Stimulated activated CD8-positive, alpha-beta memory T cell treated with anti-CD3 and anti-CD28 coated beads, Interleukin-4, amount 100 ng/mL, for 48 hours (primary cell): ENCODE measurements around the gene DUT.

Experiments
- DNase-seq: peaks from one replicate; pipeline ENCODE4 v3.0.0-alpha.2; 2020

DUT gene

DNA sequence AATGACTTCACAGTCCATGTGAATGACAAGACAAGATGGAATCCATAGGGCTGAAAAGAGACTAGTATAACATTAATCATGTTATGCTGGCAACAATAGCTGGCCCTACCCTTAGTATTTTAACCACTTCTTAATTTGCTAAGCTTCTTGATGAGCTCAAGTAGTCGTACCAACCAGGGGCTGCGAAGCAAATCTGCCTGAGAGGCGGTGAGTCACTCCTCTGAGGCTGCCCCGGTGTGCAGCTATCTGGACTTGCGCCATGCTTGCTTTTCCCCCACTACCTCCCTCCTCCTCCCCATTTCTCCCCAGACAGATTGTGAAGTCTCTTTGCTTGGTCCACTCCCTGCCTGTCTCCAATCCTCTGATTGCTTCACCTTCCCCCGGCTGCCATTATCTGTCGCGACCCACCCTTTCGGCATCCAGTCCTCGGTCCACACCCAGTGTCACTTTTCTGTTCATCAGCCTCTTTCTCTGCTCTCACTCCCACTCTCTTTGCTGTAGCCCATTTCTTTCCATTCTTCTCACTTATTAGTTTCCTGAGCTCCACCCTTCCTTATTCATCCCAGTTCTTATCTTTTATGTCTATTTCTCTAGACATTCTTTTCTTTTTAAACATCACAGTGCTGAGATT is 42.7 kb downstream of the DUT start:
- no peak for DNase-seq

DNA sequence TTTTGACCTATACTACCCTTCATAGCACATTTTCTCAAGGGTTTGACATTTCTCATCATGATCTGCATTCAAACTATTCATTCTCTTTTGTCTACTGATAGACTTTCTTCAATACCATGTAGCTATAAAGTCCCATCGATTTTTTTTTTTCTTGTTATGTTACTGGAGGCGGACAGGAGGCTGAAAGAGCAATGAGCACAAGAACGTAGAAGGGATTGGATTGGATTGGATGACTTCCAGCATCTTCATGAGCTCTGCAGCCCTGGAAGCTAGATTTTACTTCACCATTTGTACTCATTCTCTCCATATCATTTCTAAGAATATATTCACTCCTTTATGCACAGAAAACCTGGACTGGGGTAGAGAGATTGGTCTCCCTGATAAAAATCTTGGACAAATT is 43.2 kb downstream of the DUT start:
- no peak for DNase-seq

DNA sequence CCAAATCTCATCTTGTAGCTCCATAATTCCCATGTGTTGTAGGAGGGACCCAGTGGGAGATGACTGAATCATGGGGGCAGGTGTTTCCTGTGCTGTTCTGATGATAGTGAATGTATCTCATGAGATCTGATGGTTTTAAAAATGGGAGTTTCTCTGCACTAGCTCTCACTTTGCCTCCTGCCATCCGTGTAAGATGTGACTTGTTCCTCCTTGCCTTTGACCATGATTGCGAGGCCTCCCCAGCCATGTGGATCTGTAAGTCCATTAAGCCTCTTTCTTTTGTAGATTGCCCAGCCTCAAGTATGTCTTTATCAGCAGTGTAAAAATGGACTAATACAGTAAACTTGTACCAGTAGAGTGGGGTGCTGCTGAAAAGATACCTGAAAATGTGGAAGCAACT is 44.5 kb downstream of the DUT start:
- no peak for DNase-seq

GRCh38 chr15:48380198-48380597 is 49.0 kb downstream of the DUT start:
- DNase-seq, result no peak

- DNase-seq, result no peak
Observed at GRCh38 chr15:48381861-48382260, 50.6 kb downstream of the DUT start.

DNA sequence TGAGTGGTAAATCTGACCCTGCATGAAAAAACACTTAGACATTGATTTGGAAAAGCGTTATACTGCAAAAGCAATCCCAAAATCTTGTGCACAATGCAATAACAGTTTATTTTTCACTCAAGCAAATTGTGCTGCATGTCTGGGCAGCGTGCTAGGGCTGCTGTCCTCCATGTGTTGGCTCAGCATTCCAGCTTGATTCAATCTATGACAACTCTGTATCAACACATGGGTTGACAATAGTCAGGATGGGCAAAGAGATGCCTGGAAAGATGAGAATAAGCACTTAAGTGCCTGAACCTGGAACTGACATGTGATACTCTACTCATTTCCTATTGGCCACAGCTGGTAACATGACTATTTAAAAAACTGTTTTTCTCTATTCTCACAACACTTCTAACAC is 51.8 kb downstream of the DUT start:
- DNase-seq, result no peak

GRCh38 chr15:48384616-48385015 is 53.4 kb downstream of the DUT start:
- DNase-seq, result no peak

- no peak for DNase-seq
Observed at GRCh38 chr15:48385031-48385830, 54.0 kb downstream of the DUT start.

DNA sequence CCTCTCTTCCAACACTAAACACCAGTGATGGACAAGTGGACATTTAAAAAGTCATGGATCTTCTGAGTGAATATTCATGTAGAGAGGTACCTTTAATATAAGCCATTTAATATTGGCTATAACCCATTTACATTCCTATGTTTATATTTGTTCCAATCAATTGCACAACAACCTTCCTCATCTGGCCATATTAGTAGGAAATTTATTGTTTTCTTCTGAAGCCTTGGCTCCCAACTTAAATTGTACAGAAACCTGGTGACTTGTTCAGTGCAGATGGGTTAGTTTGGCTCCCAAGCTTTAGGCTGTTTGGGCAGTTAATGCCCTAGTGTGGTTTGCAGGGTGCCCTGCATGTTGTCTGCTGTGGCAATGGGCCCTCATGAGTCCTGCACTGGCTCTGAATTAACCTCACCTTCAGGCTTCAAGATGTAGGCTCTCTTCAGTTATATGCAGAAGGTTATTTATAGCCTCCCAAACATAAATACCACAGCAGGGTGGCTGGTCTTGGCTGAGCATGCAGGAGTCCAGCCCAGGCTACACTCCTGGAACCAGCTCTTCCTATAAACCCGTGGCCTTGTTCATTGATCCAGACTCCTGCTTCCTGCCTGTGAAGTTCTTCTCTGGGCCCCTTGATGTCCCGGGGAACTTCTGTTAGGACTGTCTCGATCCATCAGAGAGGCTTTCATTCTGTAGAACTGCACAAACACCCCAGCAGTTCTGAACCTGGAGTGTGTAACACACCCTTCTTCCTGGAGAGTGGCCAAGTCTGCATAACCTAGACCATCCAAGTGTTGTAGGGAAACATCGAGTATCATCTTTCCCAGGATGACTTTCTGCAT is 57.0 kb downstream of the DUT start:
- DNase-seq, result no peak

- DNase-seq, result no peak
Observed at GRCh38 chr15:48388910-48389309, 57.7 kb downstream of the DUT start.

DNA sequence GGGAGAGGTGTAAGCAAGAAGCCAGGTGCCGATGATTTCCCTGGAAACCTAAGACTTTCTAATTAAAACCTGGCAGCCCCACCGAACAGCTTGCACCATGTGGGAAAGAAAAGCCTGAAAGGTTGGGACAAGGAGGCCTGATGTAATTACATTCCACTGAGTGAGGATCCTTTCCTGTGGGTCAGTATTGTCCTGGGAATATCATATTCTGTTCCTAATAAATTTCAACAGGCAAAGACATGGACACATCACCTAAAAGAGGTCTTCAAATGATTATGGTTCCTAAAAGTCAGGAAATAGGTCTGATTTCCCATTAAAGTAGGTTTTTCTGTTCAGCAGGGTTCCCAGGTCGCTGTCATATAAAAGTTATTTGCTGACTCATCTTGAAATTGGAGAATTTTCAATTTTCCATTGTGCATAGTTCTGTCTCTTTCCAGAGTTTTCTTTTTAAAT is 58.5 kb downstream of the DUT start:
- no peak for DNase-seq

DNA sequence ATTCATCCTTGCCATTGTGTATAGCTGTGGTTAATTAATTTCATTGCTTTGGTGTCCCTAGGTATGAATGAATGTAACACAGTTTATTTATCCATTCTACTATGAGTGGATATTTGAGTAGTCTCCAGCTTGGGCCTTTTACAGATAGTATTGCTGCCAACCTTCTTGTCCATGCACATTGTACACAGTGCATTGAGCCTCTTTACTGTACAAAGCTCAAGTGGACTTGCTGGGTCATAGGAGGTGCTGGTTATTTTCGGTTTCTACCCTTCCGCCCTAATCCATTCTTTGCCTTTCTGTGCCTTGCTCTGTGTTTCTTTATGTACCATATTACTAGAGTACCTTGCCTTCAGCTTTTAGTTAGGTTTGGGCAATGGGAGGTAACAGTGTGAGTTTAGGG is 60.7 kb downstream of the DUT start:
- DNase-seq, result no peak

GRCh38 chr15:48392356-48392755 is 61.1 kb downstream of the DUT start:
- DNase-seq, result no peak
